OCI-LY1 (cell line): ENCODE results near the gene SRGAP2.
"Not testable (repeated sequence)": the region's sequence is repeated elsewhere in the genome, so short reads cannot be mapped to it uniquely, and the experiment has no call there.

Experiments
- CTCF ChIP-seq: fragments of 200-600 bp; sonication (generic), shearing (Covaris generic); IDR thresholded peaks from 2 replicates; pipeline ENCODE4 v1.5.1; 2017; ENCODE audit warnings: mild to moderate bottlenecking, antibody characterized with exemption, low read length, moderate library complexity, mixed read lengths
- EZH2 ChIP-seq: fragments of 200-600 bp; sonication (generic), shearing (Covaris generic); IDR thresholded peaks from 2 replicates; pipeline ENCODE4 v1.8.0; 2017; ENCODE audit warnings: borderline replicate concordance, mixed run types, mild to moderate bottlenecking, antibody characterized with exemption, low read length, moderate library complexity, mixed read lengths

DNA sequence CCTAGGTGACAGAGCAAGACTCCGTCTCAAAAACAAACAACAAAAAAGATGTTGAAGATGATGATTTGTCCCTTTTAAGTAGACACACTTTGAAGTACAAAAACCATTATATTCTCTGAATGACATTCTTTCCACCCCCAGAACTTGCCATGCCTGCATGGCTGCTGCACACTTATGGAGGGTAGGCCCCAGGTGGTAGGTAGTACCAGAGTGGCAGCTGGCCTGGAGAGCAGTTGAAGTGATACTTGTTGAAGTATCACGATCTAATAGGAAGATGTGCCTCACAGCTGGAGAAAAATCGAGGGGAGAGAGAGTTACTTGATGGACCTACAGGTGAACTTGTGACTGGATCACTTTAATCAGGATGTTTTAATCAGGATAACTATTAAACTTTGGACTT lies 14.9 kb downstream of the SRGAP2 start:
- not testable (repeated sequence) for TF ChIP-seq CTCF, EZH2
